CD4-positive, alpha-beta T cell treated with Interleukin-4 for 4 hours (primary cell): ENCODE measurements around the gene HLTF.
"Not testable (repeated sequence)": the region's sequence is repeated elsewhere in the genome, so short reads cannot be mapped to it uniquely, and the experiment has no call there.

Experiments
- DNase-seq: peaks from one replicate; pipeline ENCODE4 v3.0.0-alpha.2; 2020

HLTF gene

DNA sequence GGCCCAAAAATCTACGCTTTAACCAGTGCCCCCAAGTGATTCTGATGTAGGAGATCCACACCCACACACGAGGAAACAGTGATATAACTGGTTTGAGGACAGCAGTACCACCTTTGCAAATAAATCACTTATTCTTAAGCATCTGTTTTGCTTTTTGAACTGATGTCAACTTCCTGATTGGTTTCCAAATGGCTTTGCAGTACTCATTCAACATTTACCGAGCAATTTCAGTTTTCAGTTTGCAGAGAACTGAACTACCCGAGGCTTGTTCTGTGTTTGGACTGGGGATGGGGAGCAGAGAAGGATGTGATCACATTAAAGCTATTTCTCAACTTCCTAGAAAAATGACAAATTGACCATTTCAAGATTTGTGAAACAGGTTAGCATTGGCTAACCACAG is 96.1 kb downstream of the HLTF start:
- no peak for DNase-seq

DNA sequence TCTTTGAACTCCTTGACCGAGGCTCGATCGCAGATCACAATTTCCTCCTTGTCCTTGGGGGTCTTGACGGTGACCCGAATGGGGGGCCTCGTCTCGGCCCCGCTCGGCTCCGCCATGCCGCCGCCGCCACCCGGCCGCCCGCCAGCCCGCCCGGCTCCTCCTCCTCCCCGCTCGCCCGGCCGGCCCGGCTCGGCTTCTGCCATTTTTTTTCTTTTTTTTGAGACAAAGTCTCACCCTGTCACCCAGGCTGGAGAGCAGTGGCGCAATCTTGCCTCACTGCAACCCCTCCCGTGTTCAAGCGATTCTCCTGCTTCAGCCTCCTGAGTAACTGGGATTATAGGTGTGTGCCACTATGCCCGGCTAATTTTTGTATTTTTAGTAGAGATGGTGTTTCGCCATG is 98.8 kb downstream of the HLTF start:
- DNase-seq = not testable (repeated sequence)

DNA sequence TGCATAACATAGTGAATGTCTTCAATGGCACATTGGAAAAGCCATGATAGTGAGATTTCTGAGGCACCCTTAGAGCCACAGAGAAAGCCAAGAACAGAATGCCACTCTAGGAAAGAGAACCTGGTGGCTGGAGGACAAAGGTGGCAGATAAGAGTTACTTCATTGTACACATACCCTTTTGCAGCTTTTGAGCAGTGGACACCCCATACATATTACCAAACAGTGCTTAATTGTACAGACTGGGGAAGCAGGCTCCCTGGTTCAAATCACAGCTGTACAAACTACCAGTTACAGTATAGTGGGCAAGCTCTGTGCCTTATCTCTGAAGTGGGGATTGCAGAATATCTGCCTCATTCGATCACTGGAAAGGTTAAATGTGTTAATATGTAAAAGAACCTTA is 105.1 kb downstream of the HLTF start:
- DNase-seq = no peak
